NCI-H146 (cell line): ENCODE results near the gene TMEM131.
A peak's percentile ranks its signal among the peaks of the same experiment; 100 is the strongest.
"Not testable (repeated sequence)": the region's sequence is repeated elsewhere in the genome, so short reads cannot be mapped to it uniquely, and the experiment has no call there.

ENCODE experiments used
- DNase-seq: peaks from one replicate; lab custom pipeline; 2025; lab: John Stamatoyannopoulos, UW

Gene TMEM131

GRCh38 chr2:97995734-97996624 lies at the start of gene TMEM131:
TMEM131 (minus strand) TSS chr2:97995948; CDS start chr2:97995662, 286 bp downstream.
- peak; percentile 96 for DNase-seq

DNA sequence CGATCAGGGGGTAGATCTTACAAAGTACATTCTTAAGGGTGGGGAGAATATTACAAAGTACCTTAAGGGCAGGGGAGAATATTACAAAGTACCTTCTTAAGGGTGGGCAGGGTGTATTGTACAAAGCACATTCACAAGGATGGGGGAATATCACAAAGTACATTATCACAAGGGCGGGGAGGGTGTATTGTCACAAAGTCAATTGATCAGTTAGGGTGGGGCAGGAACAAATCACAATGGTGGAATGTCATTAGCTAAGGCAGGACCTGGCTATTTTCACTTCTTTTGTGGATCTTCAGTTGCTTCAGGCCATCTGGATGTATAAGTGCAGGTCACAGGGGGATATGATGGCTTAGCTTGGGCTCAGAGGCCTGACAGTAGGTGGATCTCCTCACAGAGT lies 49.0 kb upstream of the TMEM131 start:
- DNase-seq = not testable (repeated sequence)

DNA sequence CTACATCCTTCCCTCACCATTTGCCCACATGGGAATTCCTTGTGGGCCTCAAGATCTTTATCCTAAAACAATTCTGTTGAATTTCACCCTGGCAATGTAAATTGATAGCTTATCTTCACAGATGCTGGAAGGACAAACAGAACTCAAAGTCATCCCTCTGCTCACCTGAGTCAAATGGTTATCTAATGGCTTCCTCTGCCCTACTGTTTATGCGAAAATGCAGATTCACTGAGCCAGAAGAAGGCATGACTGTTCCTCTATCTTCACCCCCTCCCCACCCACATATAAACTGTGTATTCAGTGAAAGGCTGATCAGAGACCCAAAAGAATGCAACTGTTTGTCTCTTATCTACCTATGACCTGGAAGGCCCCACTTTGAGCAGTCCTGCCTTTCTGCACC lies 47.4 kb upstream of the TMEM131 start:
- no peak for DNase-seq

DNA sequence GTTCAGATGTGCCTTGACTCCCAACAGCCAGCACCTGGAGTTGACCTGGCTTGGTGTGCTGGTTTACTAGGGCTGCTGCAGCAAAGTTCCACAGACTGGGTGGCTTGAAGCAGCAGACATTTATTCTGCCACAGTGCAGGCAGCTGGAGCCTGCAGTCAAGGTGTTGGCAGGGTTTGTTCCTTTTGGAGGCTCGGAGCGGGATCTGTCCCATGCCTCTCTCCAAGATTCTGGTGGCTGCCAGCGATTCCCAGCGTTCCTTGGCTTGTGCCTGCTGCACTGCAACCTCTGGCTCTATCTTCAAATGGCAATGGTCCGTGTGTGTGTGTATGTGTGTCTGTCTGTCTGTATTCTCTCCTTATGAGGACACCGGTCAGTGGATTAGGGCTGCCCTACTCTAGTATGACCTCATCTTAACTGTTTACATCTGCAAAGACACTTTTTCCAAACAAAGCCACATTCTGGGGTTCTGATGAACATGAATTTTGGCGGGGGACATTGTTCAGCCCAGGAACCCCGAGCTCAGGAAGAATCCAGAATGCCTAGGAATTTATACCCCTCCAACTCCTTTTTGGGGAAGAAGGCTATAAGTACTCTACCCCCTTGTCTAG lies 44.7 kb upstream of the TMEM131 start:
- DNase-seq = no peak

DNA sequence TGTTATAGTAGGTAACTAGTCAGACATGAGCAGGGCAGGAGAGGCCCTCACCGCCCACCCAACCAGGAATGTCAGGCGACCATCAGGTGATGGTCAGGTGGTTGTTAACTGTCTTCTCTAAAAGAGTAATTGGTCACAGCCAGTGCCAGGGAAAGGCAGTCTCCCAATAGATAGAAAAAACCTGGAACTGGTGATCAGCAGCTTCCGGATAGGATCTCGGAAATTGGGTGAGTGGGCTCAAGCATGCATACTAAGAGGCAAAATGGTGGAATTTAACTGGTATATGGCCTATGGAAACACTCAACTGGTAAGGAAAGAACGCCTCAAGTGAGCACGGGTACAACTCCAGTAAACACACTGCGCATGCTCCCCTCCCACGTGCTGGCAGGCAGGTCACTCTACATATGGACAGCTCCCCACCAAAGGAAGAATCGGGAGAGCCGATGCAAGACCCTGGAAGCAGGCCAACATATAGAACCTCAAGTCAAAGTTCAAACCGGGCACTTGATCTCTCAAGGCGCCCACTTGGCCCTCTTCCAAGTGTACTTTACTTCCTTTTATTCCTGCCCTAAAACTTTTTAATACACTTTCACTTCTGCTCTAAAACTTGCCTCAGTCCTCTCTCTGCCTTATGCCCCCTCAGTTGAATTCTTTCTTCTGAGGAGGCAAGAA lies 43.5 kb upstream of the TMEM131 start:
- DNase-seq = no peak

DNA sequence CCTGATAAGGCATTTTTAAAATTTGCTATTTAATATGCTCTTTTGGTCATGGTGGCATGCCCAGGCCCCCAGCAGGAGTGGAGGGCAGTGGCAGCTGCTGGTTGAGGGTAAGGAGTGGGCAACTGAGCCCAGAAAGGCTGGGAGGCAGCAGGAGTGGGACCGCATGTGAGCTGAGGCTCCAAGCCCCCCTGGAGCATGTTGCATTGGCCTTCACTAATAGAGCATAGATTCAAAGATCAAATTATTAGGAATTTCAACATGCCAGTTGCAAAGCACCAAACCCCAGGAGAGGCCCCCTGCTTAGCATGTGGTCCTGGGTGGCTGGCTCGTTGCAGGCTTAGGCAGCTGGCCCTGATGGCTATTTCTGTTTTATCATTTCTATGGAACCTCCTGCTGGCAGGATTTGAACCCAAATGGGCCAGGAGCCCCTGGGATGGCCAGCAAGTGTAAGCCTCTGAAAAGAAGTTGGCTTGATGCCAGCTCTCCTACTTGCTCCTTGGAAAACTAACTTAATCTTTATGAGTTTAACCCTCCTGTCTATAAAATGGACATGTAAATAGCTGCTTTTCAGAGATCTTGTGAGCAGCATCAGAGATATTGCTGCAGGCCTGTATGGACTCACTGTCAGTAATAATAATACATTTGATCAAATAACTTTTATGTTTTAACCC lies 42.1 kb upstream of the TMEM131 start:
- peak; percentile 11 for DNase-seq

DNA sequence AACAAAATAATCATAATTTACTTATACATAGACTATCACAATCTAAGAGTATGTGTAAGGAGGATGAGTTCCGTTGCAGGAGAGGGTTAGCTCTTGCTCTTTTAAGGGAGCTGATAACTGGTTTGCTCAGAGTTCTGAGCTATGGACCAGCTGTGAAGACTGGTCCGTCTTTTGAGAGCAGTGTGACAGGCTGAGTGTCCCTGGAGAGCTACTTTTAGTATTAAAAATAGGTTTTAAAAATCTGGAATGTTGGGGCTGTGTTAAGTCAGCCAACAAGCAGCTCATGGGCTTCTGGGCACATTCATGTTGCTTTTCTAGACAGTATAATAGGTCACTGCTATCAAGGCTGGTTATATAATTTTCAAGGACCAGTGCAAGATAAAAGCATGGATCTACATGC lies 41.5 kb upstream of the TMEM131 start:
- no peak for DNase-seq

GRCh38 chr2:98036349-98037000 lies 40.7 kb upstream of the TMEM131 start:
- peak; percentile 8 for DNase-seq

GRCh38 chr2:98034745-98035144 lies 39.0 kb upstream of the TMEM131 start:
- DNase-seq = no peak

DNA sequence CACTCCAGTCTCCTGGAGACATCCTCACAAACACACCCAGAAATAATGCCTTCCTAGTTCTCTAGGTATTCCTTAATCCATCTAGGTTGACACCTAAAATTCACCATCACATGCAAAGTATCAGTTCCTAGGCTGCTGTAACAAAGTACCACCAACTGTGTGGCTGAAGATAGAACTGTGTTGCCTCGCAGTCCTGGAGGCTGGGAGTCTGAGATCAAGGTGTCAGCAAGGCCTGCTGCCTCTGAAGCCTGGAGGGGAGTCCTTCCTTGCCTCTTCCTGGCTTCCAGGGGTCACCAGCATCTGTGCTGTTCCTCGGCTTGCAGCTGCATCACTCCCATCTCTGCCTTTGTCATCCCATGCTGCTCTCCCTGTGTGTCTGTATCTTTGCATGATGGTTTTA lies 36.3 kb upstream of the TMEM131 start:
- DNase-seq = no peak

DNA sequence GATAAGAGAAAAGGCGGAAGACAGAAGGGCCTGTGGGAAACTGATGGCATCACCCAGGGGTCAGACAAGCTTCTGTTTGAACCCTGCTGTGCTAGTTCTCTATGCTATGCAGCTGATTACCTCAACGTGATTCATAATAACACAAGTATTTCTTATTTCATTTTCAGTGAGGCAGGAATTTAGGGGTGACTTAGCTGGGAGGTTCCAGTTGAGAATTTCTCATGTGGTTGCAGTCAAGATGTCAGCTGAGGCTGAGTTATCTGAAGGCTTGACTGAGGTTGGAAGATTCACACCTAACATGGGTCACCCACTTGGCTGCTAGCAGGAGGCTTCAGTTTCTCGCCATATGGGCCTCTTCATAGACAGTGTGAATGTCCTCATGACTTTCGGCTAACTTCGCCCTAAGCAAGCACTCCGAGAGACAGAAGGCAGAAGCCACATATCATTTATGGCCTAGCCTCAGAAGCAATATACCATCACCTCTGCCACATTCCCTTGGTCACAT lies 34.0 kb upstream of the TMEM131 start:
- DNase-seq = no peak

DNA sequence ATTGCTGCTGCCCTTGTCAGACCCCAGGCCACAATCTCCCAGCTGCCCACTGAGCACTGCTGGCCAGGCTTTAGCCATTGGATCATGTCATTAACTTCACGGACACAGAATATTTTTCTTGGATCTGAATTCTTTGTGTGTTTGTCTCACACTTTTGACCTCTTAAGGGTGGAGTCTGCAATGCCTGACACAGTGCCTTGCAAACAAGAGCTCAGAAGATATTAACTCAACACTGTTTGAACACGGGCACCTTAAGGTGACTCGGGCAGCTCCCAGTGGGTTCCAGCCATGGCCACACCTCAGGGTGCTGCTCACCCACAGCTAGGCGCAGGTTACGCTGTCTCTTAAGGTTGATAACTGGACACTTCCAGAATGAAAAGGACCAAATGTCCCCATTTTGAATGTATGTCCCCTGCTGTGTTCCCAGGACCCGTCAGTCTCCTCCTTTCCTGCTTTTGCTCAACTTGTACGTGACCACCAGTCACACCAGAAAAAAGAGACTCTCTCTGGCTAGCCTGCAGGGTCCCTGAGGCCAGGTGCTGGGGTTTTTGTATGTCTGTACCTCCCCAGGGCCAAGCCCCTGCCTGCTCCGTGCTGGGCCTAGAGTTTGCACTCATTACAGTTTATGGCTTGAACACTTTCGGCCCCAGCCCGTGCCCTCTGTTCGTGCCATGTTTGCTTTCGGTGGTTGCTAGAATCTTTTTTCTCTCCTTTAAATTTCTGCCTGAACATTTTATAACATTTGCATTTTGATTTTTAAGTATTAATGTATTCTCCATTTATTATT lies 33.4 kb upstream of the TMEM131 start:
- no peak for DNase-seq

GRCh38 chr2:98028101-98028561 lies 32.4 kb upstream of the TMEM131 start:
- DNase-seq = no peak

DNA sequence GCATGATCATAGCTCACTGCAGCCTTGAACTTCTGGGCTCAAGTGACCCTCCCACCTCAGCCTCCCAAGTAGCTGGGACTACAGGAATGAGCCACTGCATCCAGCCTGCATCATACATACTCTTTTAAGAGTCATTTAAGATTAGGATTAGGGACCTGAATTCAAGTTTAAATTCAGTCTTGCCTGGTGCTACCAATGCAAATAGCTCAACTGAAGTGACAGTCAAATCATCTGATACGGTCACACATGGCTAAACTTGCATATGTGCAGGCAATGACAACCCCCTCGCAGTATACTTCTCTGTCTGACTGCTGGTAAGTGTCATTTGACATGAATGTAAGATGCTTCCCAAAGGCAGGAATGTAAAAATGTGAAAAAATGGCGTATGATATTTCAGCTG lies 31.8 kb upstream of the TMEM131 start:
- no peak for DNase-seq

DNA sequence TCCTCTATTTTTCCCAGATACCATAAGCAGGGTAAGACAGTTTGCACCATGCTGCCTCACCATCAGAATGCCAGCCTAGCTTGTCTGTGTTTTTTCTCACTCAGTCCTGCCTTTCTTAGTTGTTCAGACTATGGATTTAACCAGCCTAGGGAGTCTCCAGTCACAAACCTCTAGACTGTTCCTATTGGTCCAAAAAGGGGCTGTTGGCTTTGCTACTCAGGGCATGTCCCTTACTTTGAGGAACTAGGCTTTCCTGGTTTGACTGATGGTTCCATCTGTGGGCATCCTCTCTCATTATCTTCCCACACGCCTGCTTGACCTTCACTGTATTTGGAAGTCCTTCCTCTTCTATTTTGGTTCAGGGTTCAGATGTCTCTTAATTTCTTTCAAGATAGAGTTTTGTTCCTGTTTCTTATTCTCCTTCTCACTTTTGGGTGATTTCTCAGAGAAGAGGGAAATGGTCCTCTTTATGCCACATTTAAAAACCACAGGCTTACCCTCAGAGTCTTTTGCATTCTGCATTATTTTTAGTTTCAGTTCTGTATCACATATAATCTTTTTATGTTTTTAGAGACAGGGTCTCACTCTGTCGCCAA lies 31.3 kb upstream of the TMEM131 start:
- DNase-seq = no peak

DNA sequence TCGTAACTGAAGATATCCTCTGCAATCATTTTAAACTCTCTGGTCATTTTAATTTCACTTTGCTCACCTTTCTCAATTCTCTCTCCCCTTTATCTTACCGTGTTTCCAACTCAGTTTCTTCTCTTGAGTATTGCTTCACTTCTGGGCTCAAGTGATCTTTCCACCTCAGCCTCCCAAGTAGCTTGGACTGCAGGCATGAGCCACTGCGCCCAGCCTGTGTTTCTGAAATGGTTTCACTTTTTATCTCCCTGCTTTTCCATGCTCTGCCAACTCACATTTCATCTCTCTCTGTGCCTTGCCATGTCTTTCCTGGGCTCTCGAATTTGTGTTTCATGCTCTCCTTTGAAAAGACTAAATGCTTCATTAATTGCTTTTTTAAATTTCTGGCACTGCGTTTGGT lies 30.5 kb upstream of the TMEM131 start:
- DNase-seq = no peak

DNA sequence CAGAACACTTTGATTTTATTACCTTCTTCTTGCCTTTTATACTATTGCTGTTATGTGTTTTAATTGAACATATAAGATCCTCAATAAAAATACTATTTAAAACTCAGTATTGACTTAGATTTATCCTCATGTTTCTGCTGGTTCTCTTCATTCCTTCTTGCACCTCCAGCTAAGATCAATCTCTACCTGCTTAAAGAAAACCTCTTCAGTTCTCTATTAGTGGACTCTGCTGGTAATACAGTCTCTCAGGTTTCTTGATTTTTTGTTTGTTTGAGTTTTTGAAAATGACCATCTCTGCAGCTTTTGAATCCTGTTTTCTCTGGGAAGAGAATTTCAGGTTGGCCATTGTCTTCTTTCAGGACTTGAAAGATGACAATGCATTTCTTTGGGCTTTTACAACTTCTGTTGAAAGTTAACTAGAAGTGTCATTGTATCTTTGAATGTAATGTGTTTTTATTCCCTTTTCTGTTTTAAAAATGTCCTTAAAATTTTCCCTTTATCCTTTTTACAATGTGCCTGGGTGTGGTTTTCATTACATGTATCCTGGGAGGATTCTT lies 29.8 kb upstream of the TMEM131 start:
- DNase-seq = no peak

GRCh38 chr2:98022067-98022466 lies 26.3 kb upstream of the TMEM131 start:
- not testable (repeated sequence) for DNase-seq

DNA sequence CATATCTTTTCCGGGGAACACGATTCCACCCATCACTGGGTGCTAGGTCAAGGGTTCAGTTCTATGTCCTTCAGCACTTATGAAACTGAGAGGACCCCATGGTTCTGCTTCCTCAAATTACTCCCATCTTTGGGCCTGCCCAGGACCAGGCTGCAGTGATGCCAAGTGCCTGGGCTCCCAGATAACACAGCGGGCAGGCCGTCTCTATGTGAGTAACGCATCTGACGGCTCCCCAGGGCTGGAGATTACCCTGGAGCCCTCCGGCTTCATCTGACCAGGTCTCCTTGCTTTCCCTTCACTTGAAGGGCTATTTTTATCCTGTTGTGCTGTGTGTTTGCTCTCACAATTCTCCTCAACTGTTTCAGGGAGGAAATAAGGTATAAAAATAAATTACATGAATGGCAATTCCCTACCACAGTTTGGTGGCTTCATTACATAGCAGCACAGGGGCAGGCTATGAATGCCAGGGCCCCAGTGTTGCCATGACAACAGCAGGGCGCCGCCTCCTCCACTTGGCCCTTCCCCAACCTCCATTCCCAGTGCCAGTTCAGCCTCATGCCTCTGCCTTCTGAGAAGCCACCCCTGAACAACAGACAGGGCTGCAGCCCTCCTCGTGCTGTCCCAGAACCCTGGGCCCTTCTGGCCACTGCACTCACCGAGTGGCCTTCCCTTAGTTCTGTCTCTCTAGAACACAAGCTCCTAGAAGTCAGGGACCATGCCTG lies 25.4 kb upstream of the TMEM131 start:
- DNase-seq = no peak
